GM19351 (cell line): ENCODE measurements around the gene MED12L.

Experiments
- ATAC-seq: cut with Tn5 transposase; IDR thresholded peaks from one replicate; pipeline ENCODE4 v1.9.1; 2021; ENCODE audit warnings: mild to moderate bottlenecking, moderate library complexity; ENCODE audit not compliant: unreplicated experiment

The MED12L gene

GRCh38 chr3:151171145-151171757, 85.8 kb downstream of the MED12L start:
- peak; percentile 55 for ATAC-seq

DNA sequence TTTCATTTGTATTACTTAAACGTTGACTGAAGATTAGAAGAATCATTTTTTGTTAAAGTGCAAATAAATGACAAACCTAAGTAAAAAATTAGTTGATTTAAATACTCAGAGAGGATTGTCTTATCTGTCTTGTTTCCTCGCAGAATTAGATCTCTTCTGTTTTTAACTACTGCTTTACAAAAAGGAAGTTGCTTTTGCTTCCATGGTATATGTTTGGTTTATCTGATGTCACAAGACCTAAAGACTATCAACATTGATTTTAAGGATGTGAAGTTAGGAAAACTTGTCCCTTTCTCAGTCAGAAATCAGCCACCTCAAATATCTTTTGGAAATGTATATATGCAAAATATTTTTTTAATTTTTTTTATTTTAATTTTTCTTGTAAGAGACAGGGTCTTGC, 88.9 kb downstream of the MED12L start:
- ATAC-seq, result no peak

- no peak for ATAC-seq
These were observed 90.5 kb downstream of the MED12L start for GRCh38 chr3:151175952-151176351.

DNA sequence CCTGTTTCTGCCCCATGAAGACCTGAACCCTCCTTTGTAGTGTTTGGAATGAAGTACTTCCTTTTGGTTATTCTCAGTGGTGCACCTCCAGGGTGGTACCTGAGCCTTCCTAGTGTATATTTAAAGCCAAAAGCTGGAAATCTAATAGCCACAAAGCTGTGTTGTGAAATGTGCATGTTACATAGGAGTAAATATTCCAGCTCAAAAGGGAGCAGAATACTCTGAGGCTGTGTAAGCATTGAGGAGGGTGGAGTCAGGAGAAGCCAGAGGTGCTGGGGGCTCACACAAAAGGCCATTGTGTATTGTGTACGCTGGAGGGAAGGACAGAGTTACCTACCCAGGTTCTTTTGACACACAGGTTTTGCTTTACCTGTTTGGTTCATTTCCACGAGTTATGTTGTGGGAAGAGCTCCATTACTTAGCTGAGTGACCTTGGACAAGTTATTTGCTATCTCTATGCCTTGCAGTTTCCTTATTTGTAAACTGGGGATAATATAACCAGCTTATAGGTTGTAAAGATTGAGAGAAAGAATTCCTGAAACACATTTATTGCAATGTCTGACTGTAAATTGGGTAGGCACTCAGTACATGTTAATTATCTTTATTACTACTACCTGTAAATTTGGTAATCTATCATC, 92.9 kb downstream of the MED12L start:
- no peak for ATAC-seq

DNA sequence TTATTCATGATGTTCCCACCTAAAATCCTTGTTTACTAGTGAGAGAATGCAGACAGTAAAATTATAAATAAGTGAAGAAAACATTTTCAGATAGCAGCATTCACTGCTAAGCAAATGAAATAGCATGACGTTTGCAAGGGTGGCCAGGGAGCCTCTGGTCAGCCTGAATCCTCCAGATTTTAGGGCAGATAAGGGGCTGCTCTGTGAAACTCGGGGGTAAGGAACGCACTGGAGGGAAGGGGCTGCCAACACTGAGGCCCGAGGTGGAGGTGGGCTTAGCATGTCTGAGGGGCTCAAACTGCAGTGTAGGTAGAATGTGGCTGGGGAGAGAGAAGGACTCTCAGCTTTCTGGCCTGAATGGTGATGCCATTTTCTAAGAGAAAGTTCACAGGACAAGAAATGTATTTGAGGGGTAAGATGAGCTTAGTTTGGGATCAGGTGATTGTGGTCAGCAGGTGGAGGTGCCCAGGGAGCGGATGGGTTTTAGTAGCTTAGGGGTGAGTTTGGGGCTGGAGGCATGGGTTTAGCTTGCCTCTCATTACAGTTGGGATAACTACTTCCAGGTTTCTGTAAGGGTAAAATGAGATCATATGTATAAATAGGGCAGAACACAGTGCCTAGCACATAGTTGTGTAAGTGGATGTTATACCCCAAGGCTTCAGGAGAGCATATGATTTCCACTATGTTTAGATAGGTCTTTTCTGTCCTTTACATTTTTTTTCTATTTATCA, 97.0 kb downstream of the MED12L start:
- ATAC-seq, result no peak

- ATAC-seq, result no peak
These were observed 97.8 kb downstream of the MED12L start for GRCh38 chr3:151183265-151183671.

DNA sequence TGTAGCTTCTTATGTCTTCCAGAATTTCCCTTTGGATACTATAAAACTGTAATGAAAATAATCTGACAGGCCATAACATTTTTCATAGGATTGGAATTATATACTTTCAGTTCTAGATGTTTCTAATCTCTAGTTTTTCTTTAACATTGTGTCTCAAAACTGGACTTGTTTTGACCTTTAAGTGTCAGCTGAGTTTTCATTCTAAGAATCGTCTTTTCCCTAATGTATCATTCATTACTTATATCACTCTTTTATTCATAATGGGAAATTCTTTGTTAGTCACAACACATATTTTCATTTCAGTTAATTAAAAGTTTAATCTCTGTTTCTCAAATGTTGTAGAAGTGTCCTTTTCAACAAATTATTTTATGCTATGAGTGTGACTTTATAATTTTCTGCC, 105.6 kb downstream of the MED12L start:
- no peak for ATAC-seq

DNA sequence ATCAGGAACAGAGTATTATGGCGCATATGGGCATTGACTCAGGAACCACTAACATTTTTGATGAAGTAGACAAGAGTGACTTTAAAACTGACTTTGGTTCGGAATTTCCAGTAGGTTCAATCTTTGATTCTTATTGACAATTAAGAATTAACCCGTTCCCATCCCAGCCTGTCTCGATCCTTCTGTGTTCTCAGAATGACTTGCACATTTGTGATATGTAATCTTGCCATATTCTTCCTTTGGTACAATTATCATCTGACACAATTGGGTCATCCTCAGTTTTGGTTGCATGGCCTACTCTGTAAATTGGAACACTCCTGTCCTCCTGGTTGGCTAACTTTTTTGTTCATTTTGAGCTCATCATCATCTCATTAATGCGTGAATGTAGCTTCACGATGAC, 107.1 kb downstream of the MED12L start:
- no peak for ATAC-seq

GRCh38 chr3:151195826-151196225, 110.4 kb downstream of the MED12L start:
- no peak for ATAC-seq

GRCh38 chr3:151196434-151196833, 111.0 kb downstream of the MED12L start:
- no peak for ATAC-seq

GRCh38 chr3:151197228-151197627, 111.8 kb downstream of the MED12L start:
- ATAC-seq, result no peak

GRCh38 chr3:151197981-151198767, 112.7 kb downstream of the MED12L start:
- no peak for ATAC-seq

DNA sequence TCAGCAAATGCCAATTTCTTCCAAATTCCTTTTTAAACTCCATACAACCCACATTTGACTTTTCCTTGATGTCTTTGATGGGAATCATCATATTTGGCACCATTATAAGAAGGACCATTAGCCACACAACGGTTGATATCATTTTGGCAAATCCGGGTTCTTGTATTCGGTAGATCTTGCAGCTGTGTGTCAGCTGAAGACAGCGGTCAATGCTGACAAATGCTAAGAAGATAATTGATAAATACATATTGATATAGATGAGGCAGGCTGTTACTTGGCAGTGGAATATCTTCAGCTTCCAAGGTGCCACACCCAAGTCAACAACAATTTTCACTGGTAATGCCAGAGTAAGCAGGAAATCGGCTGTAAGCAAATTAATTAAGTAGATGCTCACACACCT, 113.4 kb downstream of the MED12L start:
- no peak for ATAC-seq

DNA sequence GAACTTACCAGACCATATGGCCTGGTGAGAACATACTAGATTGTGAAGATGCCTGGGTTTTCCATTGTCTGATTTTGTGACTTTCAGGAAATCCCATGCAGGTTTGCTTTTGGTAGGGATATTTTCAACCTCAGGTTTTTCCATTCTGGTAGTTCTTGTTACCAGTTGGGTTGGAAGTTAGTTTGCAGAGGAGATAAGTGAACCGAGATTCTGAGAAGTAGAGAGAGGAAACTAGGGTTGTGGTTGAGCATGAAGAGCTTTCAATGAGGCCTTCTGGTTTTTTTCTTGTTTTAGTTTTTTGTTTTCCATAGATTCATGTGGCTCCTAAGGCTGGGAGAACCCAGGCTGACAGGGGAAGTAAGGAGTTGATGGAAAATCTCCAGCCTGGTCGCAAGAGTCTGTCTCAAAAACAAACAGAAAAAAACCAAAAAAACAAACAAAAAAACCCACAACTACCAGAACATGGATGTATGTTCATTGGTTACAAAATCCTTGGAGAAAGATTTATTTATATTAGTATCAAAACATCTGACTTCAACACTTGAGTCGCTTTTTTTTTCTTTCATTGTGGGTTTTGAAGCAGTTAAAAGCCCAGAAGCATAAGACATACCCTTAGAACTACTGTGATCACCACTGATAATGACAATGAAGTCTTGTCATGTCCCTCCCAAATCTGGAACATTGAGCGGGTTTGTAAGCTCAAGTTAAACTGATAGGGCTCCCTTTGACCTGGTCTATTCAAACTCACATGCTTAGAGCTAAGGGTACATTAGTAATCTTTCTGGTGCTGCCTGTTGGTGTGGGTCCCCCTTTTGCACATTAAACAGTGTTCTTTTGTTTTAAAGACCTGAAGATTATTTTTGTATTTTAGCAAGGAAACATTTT, 114.3 kb downstream of the MED12L start:
- no peak for ATAC-seq

GRCh38 chr3:151200586-151200985, 115.1 kb downstream of the MED12L start:
- no peak for ATAC-seq

- ATAC-seq, result no peak
These were observed 115.7 kb downstream of the MED12L start for GRCh38 chr3:151201051-151201730.

DNA sequence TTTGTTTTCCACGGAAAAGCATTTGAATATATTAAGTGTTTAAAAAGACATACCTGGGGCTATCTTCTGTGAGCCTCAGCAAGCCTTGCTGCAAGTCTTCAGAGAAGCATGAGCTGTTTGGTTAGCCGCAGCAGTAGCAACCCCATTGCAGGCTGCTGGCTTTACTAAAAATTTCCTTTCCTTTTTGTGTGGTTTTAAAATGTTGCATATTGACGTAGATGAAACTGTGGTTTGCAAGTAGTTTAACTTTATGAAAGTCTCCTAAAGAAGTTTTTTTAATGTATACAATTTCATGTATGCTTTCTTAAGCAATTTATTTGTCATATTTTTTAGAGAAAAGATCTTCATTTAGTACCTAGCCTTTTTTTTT, 117.6 kb downstream of the MED12L start, which contains the start of gene GPR171:
Gene GPR171, minus strand, starts transcription at position 166 of the 370 bp plus-strand sequence. CDS start 3,830 bp downstream, outside the sequence.
- ATAC-seq, result peak; percentile 96

DNA sequence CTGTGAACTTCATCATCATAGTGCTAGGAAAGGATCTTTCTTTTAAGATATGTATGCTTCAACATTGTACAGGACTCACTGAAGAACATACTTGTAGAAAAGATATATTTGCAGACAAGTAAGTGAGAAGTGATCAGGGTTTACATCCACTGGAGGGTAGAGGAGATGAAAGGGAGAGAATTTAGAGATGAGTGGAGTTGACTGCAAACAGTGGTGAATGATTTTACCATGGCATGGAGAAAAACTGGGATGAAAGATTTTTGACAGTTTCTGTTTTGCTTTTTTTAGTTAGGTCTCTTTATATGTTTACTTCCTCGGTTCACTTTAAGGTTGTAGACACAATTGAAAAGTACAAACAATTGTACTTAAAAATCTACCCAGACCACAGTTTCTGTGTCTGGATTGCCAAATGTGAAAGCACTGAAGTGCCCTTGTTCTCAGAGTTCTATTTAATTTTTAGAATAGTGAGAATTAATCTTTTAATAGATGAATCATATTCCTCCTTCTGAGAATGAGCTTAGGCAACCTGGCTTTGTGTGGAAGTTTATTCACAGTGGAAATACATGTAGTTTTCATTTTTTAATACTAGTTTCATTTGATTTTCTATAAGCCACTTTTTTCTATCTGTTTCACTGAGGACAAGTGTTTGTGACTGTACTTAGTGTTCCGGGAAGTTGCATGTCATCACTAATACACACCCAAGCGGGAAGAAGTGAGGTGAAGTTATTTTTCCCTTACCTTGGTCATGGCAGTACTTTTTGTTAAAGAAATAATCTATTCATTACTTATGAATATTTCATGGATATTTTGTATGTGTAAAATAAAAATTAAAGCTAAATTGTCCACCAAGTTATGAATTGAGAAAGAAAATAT, 119.3 kb downstream of the MED12L start:
- ATAC-seq, result no peak

DNA sequence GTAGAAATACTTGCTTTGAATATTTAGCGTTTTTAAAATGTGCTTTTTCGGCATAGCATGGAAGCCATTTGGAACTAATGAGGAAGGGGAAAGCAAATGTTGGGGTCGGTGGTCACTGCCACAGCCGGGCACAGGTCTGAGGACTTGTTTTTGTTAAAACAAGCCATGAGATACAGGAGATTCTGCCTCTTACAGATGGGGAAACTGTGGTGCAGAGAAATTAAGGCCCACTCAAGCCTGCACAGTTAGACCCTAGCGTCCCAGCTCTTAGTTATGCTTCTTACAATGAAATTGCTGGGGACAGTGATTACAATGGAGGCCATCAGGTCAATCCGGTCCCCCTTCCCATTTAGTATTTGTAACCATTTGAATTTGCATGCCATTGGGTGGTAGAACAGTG, 120.0 kb downstream of the MED12L start:
- ATAC-seq, result no peak
